GM12872 (cell line): Measurements from ENCODE around the gene TNFRSF13B.

Experiments
- CTCF ChIP-seq: IDR thresholded peaks from 3 replicates; pipeline ENCODE4 v1.5.1; 2011; ENCODE audit warnings: low read depth, mild to moderate bottlenecking, low read length, moderate library complexity; ENCODE audit not compliant: insufficient read depth

TNFRSF13B gene

GRCh38 chr17:16944334-16945135, 27.4 kb downstream of the TNFRSF13B start:
- TF ChIP-seq CTCF: no peak

GRCh38 chr17:16943541-16944333, 28.2 kb downstream of the TNFRSF13B start:
- TF ChIP-seq CTCF: no peak

GRCh38 chr17:16943032-16943352, 28.9 kb downstream of the TNFRSF13B start:
- no peak for TF ChIP-seq CTCF

- no peak for TF ChIP-seq CTCF
These were observed 29.5 kb downstream of the TNFRSF13B start for GRCh38 chr17:16942141-16943031.

DNA sequence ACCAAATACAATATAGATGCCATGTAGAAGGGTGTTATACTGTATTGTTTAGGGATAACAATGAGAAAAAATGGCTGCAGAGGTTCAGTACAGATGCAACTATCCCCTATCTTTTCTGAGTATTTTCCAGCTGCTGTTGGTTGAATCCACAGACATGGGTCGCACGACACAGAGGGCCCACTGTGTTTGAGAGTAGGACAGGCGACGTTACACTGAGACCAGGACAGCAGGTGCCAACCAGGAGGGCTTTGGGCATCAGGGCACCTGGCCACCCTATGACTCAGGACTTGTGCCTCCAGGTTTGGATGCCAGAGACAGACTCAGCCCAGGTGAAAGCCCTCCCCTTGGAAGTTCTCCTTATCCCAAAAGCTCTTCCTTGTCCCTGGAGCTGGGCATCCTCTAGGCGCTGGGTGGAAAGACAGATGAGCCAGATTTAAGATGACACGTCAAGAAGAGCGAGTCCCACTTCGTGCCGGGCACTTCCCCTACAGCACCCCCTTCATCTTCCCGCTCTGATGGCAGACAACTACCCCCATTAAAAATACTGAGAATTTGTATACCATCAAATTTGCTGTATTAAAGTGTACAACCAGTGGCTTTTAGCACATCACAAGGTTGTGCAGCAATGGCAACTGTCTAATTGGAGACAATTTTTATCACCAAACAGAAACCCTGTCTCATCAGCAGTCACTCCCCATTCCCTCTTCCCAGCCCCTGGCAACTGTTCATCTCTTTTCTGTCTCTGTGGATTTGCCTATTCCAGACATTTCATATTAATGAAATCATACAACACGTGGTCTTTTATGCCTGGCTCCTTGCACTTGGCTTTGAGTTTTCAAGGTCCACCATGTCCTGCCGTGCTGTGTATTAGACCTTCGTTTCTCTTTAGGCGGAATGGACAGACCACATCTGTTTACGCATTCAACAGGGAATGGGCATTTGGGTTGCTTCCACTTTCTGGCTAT, 30.6 kb downstream of the TNFRSF13B start:
- TF ChIP-seq CTCF: no peak

DNA sequence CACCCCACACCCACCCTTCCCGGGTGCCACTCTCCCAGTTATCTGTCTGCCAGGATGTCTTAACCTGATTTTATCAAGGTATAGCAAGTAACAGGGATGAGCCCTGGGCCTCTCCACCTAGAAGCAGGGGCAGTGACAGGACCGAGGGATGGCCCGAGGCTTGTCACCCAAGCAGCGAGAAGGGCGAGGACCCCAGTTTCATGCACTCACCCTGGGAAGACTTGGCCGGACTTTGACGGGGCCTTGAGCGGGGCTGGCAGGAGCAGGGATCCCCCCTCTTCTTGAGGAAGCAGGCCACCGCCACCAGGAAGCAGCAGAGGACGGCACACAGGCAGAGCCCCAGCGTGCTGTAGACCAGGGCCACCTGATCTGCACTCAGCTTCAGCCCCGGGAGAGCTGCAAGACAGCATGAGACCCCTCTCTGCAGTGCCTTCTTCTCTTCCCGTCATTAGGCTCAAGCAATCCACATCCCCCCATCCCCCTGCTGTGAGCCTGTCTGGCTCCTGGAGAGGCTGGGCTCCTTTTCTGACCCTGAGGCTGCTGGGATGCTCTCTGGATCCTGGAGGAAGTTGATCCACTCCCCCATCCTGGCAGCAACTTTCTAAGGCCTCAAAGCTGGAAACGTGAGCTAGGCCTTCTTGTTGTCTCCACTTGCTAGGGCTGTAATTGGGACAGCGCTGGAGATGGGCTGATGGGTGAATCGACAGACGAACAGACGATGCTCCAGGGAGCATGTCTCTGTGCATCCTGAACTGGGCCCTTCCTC, 31.6 kb downstream of the TNFRSF13B start:
- TF ChIP-seq CTCF: no peak
